HG03060 (cell line): ENCODE results near the gene DGKQ.
A peak's percentile ranks its signal among the peaks of the same experiment; 100 is the strongest.
"Not testable (repeated sequence)": the region's sequence is repeated elsewhere in the genome, so short reads cannot be mapped to it uniquely, and the experiment has no call there.

Source experiments
- ATAC-seq: cut with Tn5 transposase; IDR thresholded peaks from one replicate; pipeline ENCODE4 v1.9.1; 2021; ENCODE audit warnings: low read depth, moderate number of reproducible peaks; ENCODE audit not compliant: unreplicated experiment

The DGKQ gene

GRCh38 chr4:952881-953573 is 20.3 kb downstream of the DGKQ start:
- ATAC-seq = no peak

GRCh38 chr4:951594-952468 is 21.5 kb downstream of the DGKQ start:
- ATAC-seq = no peak

- ATAC-seq = no peak
Observed at GRCh38 chr4:951186-951585, 22.2 kb downstream of the DGKQ start.

- ATAC-seq = no peak
Observed at GRCh38 chr4:950136-951020, 23.0 kb downstream of the DGKQ start.

GRCh38 chr4:949656-950055 is 23.7 kb downstream of the DGKQ start:
- no peak for ATAC-seq

- ATAC-seq = no peak
Observed at GRCh38 chr4:948936-949300, 24.5 kb downstream of the DGKQ start.

- ATAC-seq = no peak
Observed at GRCh38 chr4:948101-948935, 25.1 kb downstream of the DGKQ start.

- no peak for ATAC-seq
Observed at GRCh38 chr4:947491-947971, 25.8 kb downstream of the DGKQ start.

GRCh38 chr4:946517-947471 is 26.6 kb downstream of the DGKQ start:
- ATAC-seq = no peak

- no peak for ATAC-seq
Observed at GRCh38 chr4:946103-946450, 27.3 kb downstream of the DGKQ start.

- ATAC-seq = no peak
Observed at GRCh38 chr4:945274-946102, 27.9 kb downstream of the DGKQ start.

- not testable (repeated sequence) for ATAC-seq
Observed at GRCh38 chr4:939508-939907, 33.9 kb downstream of the DGKQ start.

GRCh38 chr4:932713-933070 is 40.7 kb downstream of the DGKQ start:
- no peak for ATAC-seq

GRCh38 chr4:931960-932712 is 41.2 kb downstream of the DGKQ start, which contains the start of the genes GAK and TMEM175:
TSS of gene GAK (minus strand) at chr4:932316. CDS start at chr4:932187, 129 bp downstream.
TSS of gene TMEM175 (plus strand) at chr4:932460. CDS start at chr4:947740, 15,280 bp downstream.
- ATAC-seq = peak; percentile 49

- no peak for ATAC-seq
Observed at GRCh38 chr4:931194-931959, 42.0 kb downstream of the DGKQ start.

GRCh38 chr4:930827-931193 is 42.6 kb downstream of the DGKQ start:
- ATAC-seq = no peak
